Stimulated activated CD8-positive, alpha-beta memory T cell treated with anti-CD3 and anti-CD28 coated beads, Interleukin-2, amount 100 ng/mL, for 48 hours (primary cell): ENCODE results near the gene EIF6.

Experiments used
- DNase-seq, 2 donors: peaks; one replicate each; pipeline ENCODE4 v3.0.0-alpha.2; 2020; ENCODE audit warnings: low read depth in 2 of 2

The EIF6 gene

GRCh38 chr20:35293303-35294292, 9.0 kb upstream of the EIF6 start:
- no peak for DNase-seq

- no peak for DNase-seq
Observed at GRCh38 chr20:35292504-35293285, 8.1 kb upstream of the EIF6 start.

- DNase-seq: no peak
Observed at GRCh38 chr20:35291654-35292503, 7.3 kb upstream of the EIF6 start, which contains the start of gene FAM83C. TSS of gene FAM83C (minus strand) at chr20:35292425. CDS start at chr20:35292304, 121 bp downstream.

GRCh38 chr20:35290887-35291417, 6.4 kb upstream of the EIF6 start:
- DNase-seq: no peak

GRCh38 chr20:35290186-35290886, 5.8 kb upstream of the EIF6 start:
- no peak for DNase-seq

GRCh38 chr20:35288325-35289060, 3.9 kb upstream of the EIF6 start:
- DNase-seq: no peak

GRCh38 chr20:35287509-35288324, 3.1 kb upstream of the EIF6 start:
- DNase-seq: no peak

GRCh38 chr20:35286899-35287508, 2.4 kb upstream of the EIF6 start:
- DNase-seq: no peak

- no peak for DNase-seq
Observed at GRCh38 chr20:35286077-35286898, 1.7 kb upstream of the EIF6 start.

- no peak for DNase-seq
Observed at GRCh38 chr20:35285806-35286076, 1.2 kb upstream of the EIF6 start.

GRCh38 chr20:35284992-35285805, 627 bp upstream of the EIF6 start:
- no peak for DNase-seq

- DNase-seq: no peak
Observed at GRCh38 chr20:35283441-35284266, 918 bp downstream of the EIF6 start.

GRCh38 chr20:35281506-35282101, 3.0 kb downstream of the EIF6 start:
- DNase-seq: no peak

GRCh38 chr20:35280523-35280922, 4.0 kb downstream of the EIF6 start:
- no peak for DNase-seq

- no peak for DNase-seq
Observed at GRCh38 chr20:35279533-35280174, 4.9 kb downstream of the EIF6 start.
